Measurements from ENCODE around the gene EME2. TPM values are rescaled to one million over a fixed set of nuclear protein-coding genes. Genes with fewer than 3 reads are reported as not detected.

The EME2 gene
- total and polyA plus RNA-seq, 3 donors from 2014 or later, result 12.5 to 34.2 (median 20.3) TPM

DNA sequence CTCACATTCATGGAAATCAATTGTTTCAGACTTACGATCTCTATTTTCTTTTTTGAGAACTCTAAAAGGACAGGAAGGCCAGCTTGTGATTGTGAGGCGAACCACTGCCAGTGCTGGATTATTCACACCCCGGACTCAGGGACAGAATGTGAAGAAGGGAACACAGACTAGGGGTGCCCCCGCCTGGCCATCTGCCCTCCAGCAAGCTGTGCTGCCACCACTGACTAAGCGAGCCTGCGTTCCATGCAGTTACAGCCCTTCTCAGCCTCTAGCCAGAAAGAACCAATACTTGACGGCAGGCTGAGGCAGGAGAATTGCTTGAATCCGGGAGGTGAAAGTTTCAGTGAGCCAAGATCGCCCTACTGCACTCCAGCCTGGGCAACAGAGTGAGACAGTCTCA lies 51.2 kb downstream of the EME2 start:
- no peak for TF ChIP-seq POLR2A (IDR thresholded peaks at IDR 0.05)
- TF ChIP-seq, protein P1, sequence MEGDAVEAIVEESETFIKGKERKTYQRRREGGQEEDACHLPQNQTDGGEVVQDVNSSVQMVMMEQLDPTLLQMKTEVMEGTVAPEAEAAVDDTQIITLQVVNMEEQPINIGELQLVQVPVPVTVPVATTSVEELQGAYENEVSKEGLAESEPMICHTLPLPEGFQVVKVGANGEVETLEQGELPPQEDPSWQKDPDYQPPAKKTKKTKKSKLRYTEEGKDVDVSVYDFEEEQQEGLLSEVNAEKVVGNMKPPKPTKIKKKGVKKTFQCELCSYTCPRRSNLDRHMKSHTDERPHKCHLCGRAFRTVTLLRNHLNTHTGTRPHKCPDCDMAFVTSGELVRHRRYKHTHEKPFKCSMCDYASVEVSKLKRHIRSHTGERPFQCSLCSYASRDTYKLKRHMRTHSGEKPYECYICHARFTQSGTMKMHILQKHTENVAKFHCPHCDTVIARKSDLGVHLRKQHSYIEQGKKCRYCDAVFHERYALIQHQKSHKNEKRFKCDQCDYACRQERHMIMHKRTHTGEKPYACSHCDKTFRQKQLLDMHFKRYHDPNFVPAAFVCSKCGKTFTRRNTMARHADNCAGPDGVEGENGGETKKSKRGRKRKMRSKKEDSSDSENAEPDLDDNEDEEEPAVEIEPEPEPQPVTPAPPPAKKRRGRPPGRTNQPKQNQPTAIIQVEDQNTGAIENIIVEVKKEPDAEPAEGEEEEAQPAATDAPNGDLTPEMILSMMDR (IDR thresholded peaks at IDR 0.05), result no peak
- 56 to 64% methylated on average over 7 to 9 of the region's 9 CpGs for WGBS, 2 donors
- peaks cover 31% of the 10 kb centered on the region for H3K4me1 ChIP-seq
- H3K36me3 ChIP-seq (ENCODE audit: low read depth, missing control alignments), result no peaks in the 10 kb centered on the region
- intact Hi-C loops (cut with DNase I; ENCODE audit: low total_unique reads), result no loop called here
- no peak overlapping the region for H3K27ac ChIP-seq
- no peak overlapping the region for H3K4me3 ChIP-seq
- H3K27me3 ChIP-seq, result no peaks in the 10 kb centered on the region
- H3K9me3 ChIP-seq, result no peaks in the 10 kb centered on the region
- peak; percentile 83 for DNase-seq

DNA sequence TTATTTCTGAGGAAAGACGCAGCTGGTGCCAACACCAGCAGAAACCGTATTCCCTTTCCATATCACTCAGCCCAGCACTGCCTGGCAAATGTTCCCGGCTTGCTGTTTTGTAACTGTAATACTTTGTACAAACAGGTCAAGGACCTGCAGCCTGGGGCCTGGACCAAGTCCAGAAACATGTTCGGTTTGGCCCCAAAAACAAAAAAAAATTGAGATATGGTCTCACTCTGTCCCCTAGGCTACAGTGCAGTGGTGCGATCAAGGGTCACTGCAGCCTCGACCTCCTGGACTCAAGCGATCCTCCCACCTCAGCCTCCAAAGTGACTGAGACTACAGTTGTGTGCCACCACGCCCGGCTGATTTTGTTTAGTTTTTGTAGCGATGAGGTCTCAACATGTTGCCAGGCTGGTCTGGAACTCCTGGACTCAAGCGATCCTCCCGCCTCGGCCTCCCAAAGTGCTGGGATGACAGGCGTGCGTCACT lies 52.8 kb downstream of the EME2 start:
- intact Hi-C loops (cut with DNase I; ENCODE audit: low total_unique reads), result no loop called here
- no peaks in the 10 kb centered on the region for H3K9me3 ChIP-seq
- H3K4me1 ChIP-seq, result peaks cover 33% of the 10 kb centered on the region
- H3K4me3 ChIP-seq, result peak overlapping the region; percentile 57 to 89
- 24 to 33% methylated on average over 11 to 15 of the region's 15 CpGs for WGBS, 2 donors
- peak; percentile 83 for DNase-seq
- no peaks in the 10 kb centered on the region for H3K36me3 ChIP-seq (ENCODE audit: low read depth, missing control alignments)
- peak overlapping the region; percentile 7 to 85 for H3K27ac ChIP-seq
- TF ChIP-seq, protein P1 (IDR thresholded peaks at IDR 0.05), result no peak
- no peak for TF ChIP-seq POLR2A (IDR thresholded peaks at IDR 0.05)
- no peaks in the 10 kb centered on the region for H3K27me3 ChIP-seq

Small RNAs within 50 kb of the gene (microRNA-seq; reads per million reads assigned to microRNA genes)
- 0 to 1.4 reads per million in 2 donors for gene MIR3177 (ENCODE audit: borderline number of aligned reads in 2 of 2, borderline replicate concordance in 1 of 2)

Small RNAs within 50 kb of the gene (small RNA-seq; reads per million reads assigned to genes)
- 0 reads per million in 2 donors for gene MIR3177

Other genes with a start within 250 kb of the EME2 start
- gene TMEM204, start 239.1 kb upstream of the EME2 start, total RNA-seq, result 10 to 100 TPM; 19.4 to 21.4 TPM
- gene TMEM204, start 239.1 kb upstream of the EME2 start, polyA plus RNA-seq (ENCODE audit: insufficient read depth, low read depth, low replicate concordance), result 13.7 TPM
- gene IFT140, start 160.7 kb upstream of the EME2 start, total RNA-seq, result 10 to 100 TPM; 57.4 to 74.0 TPM
- 113 TPM for gene IFT140, start 160.7 kb upstream of the EME2 start, polyA plus RNA-seq (ENCODE audit: insufficient read depth, low read depth, low replicate concordance)
- gene CRAMP1, start 160.4 kb upstream of the EME2 start, total RNA-seq, result 10 to 100 TPM; 54.8 to 65.1 TPM
- 54.1 TPM for gene CRAMP1, start 160.4 kb upstream of the EME2 start, polyA plus RNA-seq (ENCODE audit: insufficient read depth, low read depth, low replicate concordance)
- gene JPT2, start 94.5 kb upstream of the EME2 start, total RNA-seq, result 10 to 100 TPM; 25.8 to 27.9 TPM
- gene JPT2, start 94.5 kb upstream of the EME2 start, polyA plus RNA-seq (ENCODE audit: insufficient read depth, low read depth, low replicate concordance), result 45.2 TPM
- 100 to 1,000 TPM; 128 to 154 TPM for gene MAPK8IP3, start 66.6 kb upstream of the EME2 start, total RNA-seq
- gene MAPK8IP3, start 66.6 kb upstream of the EME2 start, polyA plus RNA-seq (ENCODE audit: insufficient read depth, low read depth, low replicate concordance), result 52.7 TPM
- gene NME3, start 1.3 kb upstream of the EME2 start, total RNA-seq, result 100 to 1,000 TPM; 100 to 119 TPM
- 29.3 TPM for gene NME3, start 1.3 kb upstream of the EME2 start, polyA plus RNA-seq (ENCODE audit: insufficient read depth, low read depth, low replicate concordance)
- gene MRPS34, start 324 bp downstream of the EME2 start, total RNA-seq, result 10 to 100 TPM; 66.5 to 81.6 TPM
- gene MRPS34, start 324 bp downstream of the EME2 start, polyA plus RNA-seq (ENCODE audit: insufficient read depth, low read depth, low replicate concordance), result 49.2 TPM
- gene SPSB3, start 9.8 kb downstream of the EME2 start, total RNA-seq, result 100 to 1,000 TPM; 111 to 114 TPM
- 43.8 TPM for gene SPSB3, start 9.8 kb downstream of the EME2 start, polyA plus RNA-seq (ENCODE audit: insufficient read depth, low read depth, low replicate concordance)
- gene NUBP2, start 10.2 kb downstream of the EME2 start, total RNA-seq, result 10 to 100 TPM; 81.5 to 90.8 TPM
- 49.8 TPM for gene NUBP2, start 10.2 kb downstream of the EME2 start, polyA plus RNA-seq (ENCODE audit: insufficient read depth, low read depth, low replicate concordance)
- gene IGFALS, start 20.9 kb downstream of the EME2 start, total RNA-seq, result 1 to 10 TPM; 3.2 to 6.7 TPM
- 0.38 TPM for gene IGFALS, start 20.9 kb downstream of the EME2 start, polyA plus RNA-seq (ENCODE audit: insufficient read depth, low read depth, low replicate concordance)
- 100 to 1,000 TPM; 163 to 176 TPM for gene HAGH, start 54.0 kb downstream of the EME2 start, total RNA-seq
- gene HAGH, start 54.0 kb downstream of the EME2 start, polyA plus RNA-seq (ENCODE audit: insufficient read depth, low read depth, low replicate concordance), result 266 TPM
- 10 to 100 TPM; 57.5 to 65.8 TPM for gene FAHD1, start 54.4 kb downstream of the EME2 start, total RNA-seq
- 20.6 TPM for gene FAHD1, start 54.4 kb downstream of the EME2 start, polyA plus RNA-seq (ENCODE audit: insufficient read depth, low read depth, low replicate concordance)
- 10 to 100 TPM; 34.6 to 53.9 TPM for gene MEIOB, start 99.4 kb downstream of the EME2 start, total RNA-seq
- gene MEIOB, start 99.4 kb downstream of the EME2 start, polyA plus RNA-seq (ENCODE audit: insufficient read depth, low read depth, low replicate concordance), result 53.8 TPM
- 1 to 10 TPM in 1 of 2 donors, under 1 TPM in 1; 0.94 to 1.6 TPM for gene HS3ST6, start 145.6 kb downstream of the EME2 start, total RNA-seq
- gene HS3ST6, start 145.6 kb downstream of the EME2 start, polyA plus RNA-seq (ENCODE audit: insufficient read depth, low read depth, low replicate concordance), result 0.34 TPM
- gene MSRB1, start 170.4 kb downstream of the EME2 start, total RNA-seq, result 10 to 100 TPM; 17.5 to 19.8 TPM
- gene MSRB1, start 170.4 kb downstream of the EME2 start, polyA plus RNA-seq (ENCODE audit: insufficient read depth, low read depth, low replicate concordance), result 35.2 TPM
- 1 to 10 TPM; 7.3 to 9.8 TPM for gene RPL3L, start 181.9 kb downstream of the EME2 start, total RNA-seq
- 10.4 TPM for gene RPL3L, start 181.9 kb downstream of the EME2 start, polyA plus RNA-seq (ENCODE audit: insufficient read depth, low read depth, low replicate concordance)
- gene NDUFB10, start 186.7 kb downstream of the EME2 start, total RNA-seq, result 100 to 1,000 TPM; 127 to 211 TPM
- 186 TPM for gene NDUFB10, start 186.7 kb downstream of the EME2 start, polyA plus RNA-seq (ENCODE audit: insufficient read depth, low read depth, low replicate concordance)
- gene RPS2, start 192.0 kb downstream of the EME2 start, total RNA-seq, result 1,000 to 10,000 TPM in 1 of 2 donors, 100 to 1,000 TPM in 1; 744 to 1,779 TPM
- 1,272 TPM for gene RPS2, start 192.0 kb downstream of the EME2 start, polyA plus RNA-seq (ENCODE audit: insufficient read depth, low read depth, low replicate concordance)
- 100 to 1,000 TPM in 1 of 2 donors, 10 to 100 TPM in 1; 86.7 to 210 TPM for gene RNF151, start 194.0 kb downstream of the EME2 start, total RNA-seq
- 153 TPM for gene RNF151, start 194.0 kb downstream of the EME2 start, polyA plus RNA-seq (ENCODE audit: insufficient read depth, low read depth, low replicate concordance)
- gene TBL3, start 199.2 kb downstream of the EME2 start, total RNA-seq, result 100 to 1,000 TPM in 1 of 2 donors, 10 to 100 TPM in 1; 83.4 to 109 TPM
- 77.1 TPM for gene TBL3, start 199.2 kb downstream of the EME2 start, polyA plus RNA-seq (ENCODE audit: insufficient read depth, low read depth, low replicate concordance)
- gene NOXO1, start 208.7 kb downstream of the EME2 start, total RNA-seq, result 1 to 10 TPM; 4.8 to 7.6 TPM
- 3.7 TPM for gene NOXO1, start 208.7 kb downstream of the EME2 start, polyA plus RNA-seq (ENCODE audit: insufficient read depth, low read depth, low replicate concordance)
- 10 to 100 TPM; 25.7 to 25.8 TPM for gene GFER, start 211.4 kb downstream of the EME2 start, total RNA-seq
- gene GFER, start 211.4 kb downstream of the EME2 start, polyA plus RNA-seq (ENCODE audit: insufficient read depth, low read depth, low replicate concordance), result 40.0 TPM
- gene SYNGR3, start 217.2 kb downstream of the EME2 start, total RNA-seq, result 10 to 100 TPM; 20.9 to 33.5 TPM
- 10.0 TPM for gene SYNGR3, start 217.2 kb downstream of the EME2 start, polyA plus RNA-seq (ENCODE audit: insufficient read depth, low read depth, low replicate concordance)
- gene ZNF598, start 237.0 kb downstream of the EME2 start, total RNA-seq, result 10 to 100 TPM; 80.4 to 94.6 TPM
- 46.3 TPM for gene ZNF598, start 237.0 kb downstream of the EME2 start, polyA plus RNA-seq (ENCODE audit: insufficient read depth, low read depth, low replicate concordance)
- gene NPW, start 247.0 kb downstream of the EME2 start, total RNA-seq, result 1 to 10 TPM; 7.3 to 8.2 TPM
- 3.9 TPM for gene NPW, start 247.0 kb downstream of the EME2 start, polyA plus RNA-seq (ENCODE audit: insufficient read depth, low read depth, low replicate concordance)

Measured in testis (tissue), 3 donors.